ENCODE measurements around the gene TSPAN1.

DNA sequence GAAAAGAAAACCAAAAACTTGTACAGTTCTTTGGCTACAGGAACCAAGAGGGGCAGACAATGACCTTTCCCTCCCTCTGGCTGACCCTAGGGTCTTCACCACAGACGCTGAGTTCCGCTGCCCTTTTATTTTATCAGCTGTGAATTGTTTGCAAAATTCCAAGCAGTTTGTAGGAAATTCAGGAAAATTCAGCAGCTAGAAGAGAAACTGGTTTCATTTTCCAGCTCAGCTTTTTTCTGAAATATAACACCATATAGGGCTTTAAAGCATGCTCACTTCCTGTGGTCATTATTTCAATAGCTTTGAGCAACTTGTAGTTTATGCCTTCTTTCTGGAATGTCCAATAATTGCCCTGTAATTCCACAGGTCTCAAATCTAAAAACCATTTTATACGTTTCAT is 37.0 kb upstream of the TSPAN1 start:
- TF ChIP-seq POLR2AphosphoS5 (IDR thresholded peaks at IDR 0.05; ENCODE audit: low read depth, low read length) (no peak), TAF1 (IDR thresholded peaks at IDR 0.05; ENCODE audit: borderline replicate concordance, insufficient read depth, low read length) (no peak)
- TF ChIP-seq, protein P1, sequence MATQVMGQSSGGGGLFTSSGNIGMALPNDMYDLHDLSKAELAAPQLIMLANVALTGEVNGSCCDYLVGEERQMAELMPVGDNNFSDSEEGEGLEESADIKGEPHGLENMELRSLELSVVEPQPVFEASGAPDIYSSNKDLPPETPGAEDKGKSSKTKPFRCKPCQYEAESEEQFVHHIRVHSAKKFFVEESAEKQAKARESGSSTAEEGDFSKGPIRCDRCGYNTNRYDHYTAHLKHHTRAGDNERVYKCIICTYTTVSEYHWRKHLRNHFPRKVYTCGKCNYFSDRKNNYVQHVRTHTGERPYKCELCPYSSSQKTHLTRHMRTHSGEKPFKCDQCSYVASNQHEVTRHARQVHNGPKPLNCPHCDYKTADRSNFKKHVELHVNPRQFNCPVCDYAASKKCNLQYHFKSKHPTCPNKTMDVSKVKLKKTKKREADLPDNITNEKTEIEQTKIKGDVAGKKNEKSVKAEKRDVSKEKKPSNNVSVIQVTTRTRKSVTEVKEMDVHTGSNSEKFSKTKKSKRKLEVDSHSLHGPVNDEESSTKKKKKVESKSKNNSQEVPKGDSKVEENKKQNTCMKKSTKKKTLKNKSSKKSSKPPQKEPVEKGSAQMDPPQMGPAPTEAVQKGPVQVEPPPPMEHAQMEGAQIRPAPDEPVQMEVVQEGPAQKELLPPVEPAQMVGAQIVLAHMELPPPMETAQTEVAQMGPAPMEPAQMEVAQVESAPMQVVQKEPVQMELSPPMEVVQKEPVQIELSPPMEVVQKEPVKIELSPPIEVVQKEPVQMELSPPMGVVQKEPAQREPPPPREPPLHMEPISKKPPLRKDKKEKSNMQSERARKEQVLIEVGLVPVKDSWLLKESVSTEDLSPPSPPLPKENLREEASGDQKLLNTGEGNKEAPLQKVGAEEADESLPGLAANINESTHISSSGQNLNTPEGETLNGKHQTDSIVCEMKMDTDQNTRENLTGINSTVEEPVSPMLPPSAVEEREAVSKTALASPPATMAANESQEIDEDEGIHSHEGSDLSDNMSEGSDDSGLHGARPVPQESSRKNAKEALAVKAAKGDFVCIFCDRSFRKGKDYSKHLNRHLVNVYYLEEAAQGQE (IDR thresholded peaks at IDR 0.05; ENCODE audit: insufficient read depth in 1 of 2, low read depth in 2 of 2, low read length in 2 of 2), result no peak
